ENCODE measurements around the gene HOXB7.
A peak's percentile ranks its signal among the peaks of the same experiment; 100 is the strongest.

HOXB7 gene

GRCh38 chr17:48636177-48637018 is 25.6 kb upstream of the HOXB7 start:
- DNase-seq (ENCODE audit: low read depth in 4 of 4, low spot score in 1 of 4) = peak; percentile 42 to 75 (median 58)

DNA sequence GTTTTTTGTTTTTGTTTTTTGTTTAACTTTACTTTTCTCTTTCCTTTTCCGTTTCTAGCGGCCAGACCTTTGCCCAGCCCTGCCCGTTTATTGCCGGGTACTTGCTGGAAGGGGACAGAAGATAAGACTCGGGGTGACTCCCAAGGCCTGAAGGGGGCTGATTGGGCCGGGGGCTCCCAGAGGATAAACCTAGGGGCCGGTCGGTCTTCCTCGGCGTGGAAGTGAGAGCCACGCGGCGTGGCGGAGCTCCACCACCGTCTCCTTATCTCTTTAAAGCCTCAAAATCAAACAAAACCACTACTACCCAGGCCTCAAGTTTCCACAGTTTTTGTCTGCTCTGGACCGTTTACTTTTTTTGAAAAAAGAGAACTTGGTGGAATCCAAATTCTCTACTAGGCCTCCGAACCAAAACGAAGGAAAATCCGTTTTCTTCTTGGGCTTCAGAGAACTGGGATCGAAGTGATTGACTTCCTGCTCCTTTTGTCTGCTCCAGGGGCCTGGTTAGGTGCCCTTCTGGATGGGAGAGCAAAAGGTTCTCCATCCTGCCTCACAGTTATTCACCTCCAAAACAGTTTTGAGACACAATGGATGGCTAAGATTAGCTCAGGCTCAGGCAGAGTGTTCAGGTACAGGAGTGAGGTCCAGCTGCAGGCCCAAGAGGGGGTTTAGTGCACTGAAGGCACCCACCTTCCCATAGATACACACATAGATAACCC is 23.8 kb upstream of the HOXB7 start:
- DNase-seq (ENCODE audit: low read depth in 4 of 4, low spot score in 1 of 4) = no peak

DNA sequence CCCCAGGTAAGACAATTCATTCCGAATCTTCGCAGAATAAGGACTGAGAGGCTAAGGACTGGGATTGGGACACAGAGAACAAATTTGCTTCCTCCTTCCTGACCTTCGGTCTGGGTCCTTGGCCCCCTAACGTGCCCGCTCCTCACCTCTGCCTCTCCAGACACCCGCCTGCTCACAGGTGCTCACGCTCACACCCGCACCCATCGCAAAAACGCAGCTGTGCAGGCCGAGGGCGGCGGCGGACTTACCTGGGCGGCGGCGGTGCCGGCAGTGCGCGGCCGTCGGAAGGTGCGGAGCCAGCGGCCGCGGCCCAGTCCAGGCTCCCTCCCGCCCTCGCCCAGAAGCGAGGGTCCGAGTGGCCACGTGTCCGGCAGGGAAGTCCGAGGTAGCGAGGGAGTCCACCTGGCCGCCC is 22.5 kb upstream of the HOXB7 start:
- DNase-seq (ENCODE audit: low read depth in 4 of 4, low spot score in 1 of 4) = no peak

DNA sequence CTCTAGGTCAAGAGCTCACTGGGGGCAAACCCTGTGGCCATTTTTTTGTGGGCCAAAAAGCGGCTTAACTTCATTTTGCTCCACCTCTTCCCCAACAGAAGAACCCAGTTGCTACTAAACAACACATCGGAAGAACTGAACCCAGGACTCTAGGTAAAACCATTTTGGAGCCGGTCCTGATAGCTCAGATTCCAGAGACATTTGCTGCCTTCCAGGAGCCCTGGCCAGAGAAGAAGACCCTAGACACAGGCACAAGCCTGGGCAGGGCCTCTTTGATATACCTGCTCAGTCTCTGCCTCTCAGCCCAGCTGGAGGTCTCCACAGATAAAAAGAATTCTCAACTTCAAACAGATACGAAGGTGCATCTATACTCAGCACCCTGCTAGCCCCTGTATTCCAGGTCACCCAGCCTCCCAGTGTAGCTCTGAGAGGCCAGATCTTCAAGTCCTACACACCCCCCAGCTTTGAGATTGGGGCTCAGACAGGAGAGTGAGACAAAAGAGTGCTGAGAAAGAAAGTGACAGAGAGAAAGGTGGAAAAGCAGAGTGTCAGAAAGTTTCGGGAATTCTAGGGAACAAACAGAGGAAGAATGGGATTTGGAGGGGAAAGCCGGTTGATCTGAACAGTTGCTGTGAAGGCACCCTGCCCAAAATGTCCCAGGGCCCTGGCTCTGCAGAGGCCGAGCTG is 21.9 kb upstream of the HOXB7 start:
- no peak for DNase-seq (ENCODE audit: low read depth in 4 of 4, low spot score in 1 of 4)

DNA sequence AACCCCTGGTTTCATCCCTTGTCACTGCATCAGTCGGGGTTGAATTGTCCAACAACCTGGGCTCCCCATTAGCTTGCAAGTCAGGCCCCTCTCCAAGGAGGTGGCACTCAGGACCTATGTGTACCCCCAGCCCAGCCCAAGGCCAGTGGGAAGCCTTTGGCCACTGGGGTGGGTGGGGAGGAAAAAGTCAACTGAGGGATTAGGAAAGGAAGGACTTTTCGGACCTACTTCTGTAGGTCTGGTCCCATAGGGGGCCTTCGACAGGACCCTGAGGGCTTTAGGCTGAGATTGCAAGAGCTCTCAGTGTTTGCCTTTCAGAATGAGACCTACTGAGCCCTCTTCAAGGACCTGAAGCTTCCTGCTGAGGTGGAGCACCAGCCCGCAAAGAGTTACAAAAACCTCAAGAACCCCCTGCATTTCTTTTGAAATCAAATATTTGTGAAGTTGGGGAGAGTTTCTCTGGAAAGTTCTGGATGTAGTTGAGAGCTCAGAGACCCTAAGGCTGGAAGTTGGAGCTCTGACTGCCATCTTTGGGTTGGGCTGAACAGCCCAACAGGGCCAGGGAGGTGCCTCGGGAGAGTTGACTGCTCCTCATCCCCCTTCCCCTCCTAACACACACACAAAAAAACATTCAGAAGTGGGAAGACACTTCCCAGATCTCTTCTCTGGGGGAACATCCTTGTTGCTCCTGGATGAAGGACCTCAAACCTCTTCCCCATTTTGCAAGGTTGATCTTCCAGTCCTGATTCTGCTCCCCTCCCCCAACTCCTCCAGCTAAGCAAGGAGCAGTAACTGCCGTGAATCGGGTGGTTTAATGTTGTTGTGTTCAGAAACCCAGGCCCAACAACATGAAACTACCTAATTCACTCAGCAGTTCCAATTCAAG is 21.1 kb upstream of the HOXB7 start:
- no peak for DNase-seq (ENCODE audit: low read depth in 4 of 4, low spot score in 1 of 4)

DNA sequence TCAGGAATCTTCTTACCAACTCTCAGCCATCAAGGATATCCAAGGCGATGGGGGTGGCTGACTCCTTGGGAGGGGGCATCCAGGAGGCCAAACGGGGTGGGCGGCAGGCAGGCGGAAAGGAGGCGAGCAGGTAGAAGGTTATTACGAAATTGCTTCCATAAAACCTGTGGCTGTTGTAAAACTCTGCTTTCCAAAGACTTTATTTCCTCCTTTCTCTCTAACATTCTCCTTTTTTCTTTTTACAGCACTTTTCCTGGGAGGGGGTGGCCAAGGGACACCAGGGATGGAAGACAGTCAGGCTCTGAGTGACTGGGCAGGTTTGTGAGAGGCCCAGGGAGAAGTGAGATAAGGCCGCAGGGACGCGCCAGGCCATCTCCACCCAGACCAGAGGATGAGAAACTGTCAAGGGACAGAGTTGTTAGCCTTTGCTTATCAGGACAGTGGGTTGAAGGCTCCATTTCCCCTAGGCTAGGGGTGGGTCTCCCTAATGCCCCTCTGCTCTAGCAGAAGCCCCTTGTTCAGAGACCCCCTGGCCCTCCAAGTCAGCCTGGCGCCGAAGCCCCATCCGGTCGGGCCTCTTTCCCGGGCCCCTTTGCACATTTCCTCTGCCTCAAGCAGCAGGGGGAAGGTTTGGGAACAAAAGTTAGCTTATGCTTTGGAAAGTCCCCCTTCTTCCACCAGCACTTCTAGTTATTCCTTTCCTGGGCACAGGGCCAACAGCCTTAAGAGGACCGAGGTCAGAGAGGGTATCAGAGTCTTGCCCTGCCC is 20.3 kb upstream of the HOXB7 start:
- no peak for DNase-seq (ENCODE audit: low read depth in 4 of 4, low spot score in 1 of 4)

DNA sequence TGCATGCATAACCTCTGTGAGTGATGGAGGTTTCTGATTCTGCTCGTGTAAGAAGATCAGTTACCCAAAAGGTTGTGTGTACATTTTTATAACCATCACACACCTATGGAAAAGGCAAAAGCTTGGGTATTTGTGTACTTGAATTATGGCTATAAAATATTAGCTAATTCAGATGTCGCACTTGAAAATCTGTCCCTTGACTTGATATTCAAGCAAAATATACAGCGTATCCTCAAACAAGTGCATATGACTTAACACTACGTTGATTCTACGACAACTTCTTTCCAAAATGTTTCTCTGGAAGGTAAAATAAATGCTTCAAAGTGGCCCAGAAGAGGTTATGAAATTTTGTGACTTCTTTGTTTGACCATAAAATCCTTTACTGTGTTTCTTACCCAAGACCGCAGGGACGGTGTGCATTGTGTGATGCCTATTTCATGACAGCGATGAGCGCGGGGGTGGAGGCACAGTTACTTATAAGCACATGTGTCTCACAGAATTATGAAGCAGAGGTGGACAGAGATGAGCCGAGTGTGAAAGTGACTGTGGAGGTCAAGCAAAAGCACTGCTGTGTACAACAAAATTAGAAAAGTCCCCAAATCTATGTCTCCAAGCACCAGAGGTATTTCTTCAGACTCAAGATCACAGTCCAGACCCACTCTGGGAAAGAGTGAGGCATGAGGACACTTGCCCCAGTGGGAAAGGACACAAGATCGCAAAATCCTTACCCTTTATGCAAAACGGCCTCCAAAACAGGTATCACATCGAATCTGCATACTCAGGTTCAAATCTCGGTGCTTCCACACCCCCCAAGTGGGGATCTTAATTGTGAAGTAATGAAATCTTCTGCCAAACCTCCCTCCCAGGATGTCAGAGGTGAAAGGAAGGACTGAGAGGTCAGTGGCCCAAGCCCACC is 19.4 kb upstream of the HOXB7 start:
- no peak for DNase-seq (ENCODE audit: low read depth in 4 of 4, low spot score in 1 of 4)

- no peak for DNase-seq (ENCODE audit: low read depth in 4 of 4, low spot score in 1 of 4)
Observed at GRCh38 chr17:48629411-48629759, 18.6 kb upstream of the HOXB7 start.

- DNase-seq (ENCODE audit: low read depth in 4 of 4, low spot score in 1 of 4) = no peak
Observed at GRCh38 chr17:48628649-48629410, 18.0 kb upstream of the HOXB7 start.

GRCh38 chr17:48627623-48628521 is 17.1 kb upstream of the HOXB7 start:
- DNase-seq (ENCODE audit: low read depth in 4 of 4, low spot score in 1 of 4) = no peak

- no peak for DNase-seq (ENCODE audit: low read depth in 4 of 4, low spot score in 1 of 4)
Observed at GRCh38 chr17:48627118-48627597, 16.3 kb upstream of the HOXB7 start.

GRCh38 chr17:48626245-48627117 is 15.7 kb upstream of the HOXB7 start, which contains the start of gene HOXB9:
Gene HOXB9 (minus strand): TSS chr17:48626358. CDS start chr17:48626269, 89 bp downstream.
- DNase-seq (ENCODE audit: low read depth in 4 of 4, low spot score in 1 of 4) = no peak

GRCh38 chr17:48625495-48626244 is 14.9 kb upstream of the HOXB7 start:
- no peak for DNase-seq (ENCODE audit: low read depth in 4 of 4, low spot score in 1 of 4)

DNA sequence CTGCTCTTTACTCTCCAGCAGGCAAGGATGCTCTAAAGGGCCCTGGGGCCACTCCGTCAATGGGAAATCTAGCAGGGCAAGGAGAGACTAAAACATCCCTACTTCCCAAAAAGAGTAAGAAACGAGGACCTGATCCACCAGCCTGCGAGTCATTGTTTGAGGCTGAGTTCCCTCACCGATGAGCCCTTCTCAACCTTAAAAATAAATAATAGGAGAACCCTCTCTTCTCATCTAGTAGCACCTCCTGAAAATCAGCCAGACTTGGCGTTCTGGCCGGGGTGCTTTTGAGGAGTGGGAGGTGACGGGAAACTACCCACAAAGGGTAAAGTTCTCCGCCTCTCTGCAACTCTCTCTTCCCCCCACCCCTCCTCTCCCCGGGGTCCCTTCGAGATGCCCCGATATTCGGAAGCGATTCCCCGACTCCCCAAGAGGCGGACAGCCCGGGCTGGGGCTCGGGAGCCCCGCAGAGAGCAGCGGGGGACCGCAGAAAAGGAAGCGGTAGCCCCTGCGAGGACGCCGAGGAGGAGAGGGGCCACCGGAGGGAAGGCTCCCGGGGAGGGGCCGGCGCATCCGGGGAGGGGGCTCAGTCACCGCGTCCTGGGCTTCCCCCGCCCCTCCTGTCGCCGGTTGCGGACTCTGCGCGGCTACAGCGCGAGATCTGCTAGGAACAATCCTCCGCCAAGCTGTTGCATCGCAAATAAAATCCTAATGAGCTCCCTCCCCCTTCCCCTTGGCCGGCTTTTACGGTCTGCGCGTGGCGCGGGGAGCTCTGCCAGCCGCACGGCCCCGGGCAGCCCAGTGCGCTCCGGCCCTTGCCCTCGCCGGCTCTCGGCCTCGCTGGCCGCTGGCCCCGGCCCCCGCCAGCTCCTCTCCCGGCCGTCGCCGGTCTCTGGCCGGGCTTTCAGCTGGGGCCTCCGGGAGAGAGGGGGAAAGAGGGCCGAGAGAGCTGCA is 14.0 kb upstream of the HOXB7 start:
- no peak for DNase-seq (ENCODE audit: low read depth in 4 of 4, low spot score in 1 of 4)
